Caco-2 (cell line): ENCODE measurements around the gene TBX10. TPM values are rescaled to one million over a fixed set of nuclear protein-coding genes. Genes with fewer than 3 reads are reported as not detected.

ENCODE experiments used
- BruUV-seq: library from RNA; stranded (reverse); fragments of 400-500 nt; replicated peaks from 2 replicates; lab custom pipeline; 2021; lab: Mats Ljungman, UMichigan
- CTCF ChIA-PET: fragments of 300-600 bp; sonication (Branson Sonifier 250); formaldehyde crosslinking; loops from one replicate; lab custom pipeline; 2022; ENCODE audit warnings: antibody characterized with exemption; lab: Charles Lee
- POLR2A ChIA-PET: fragments of 300-600 bp; sonication (Branson Sonifier 250); formaldehyde crosslinking; loops from one replicate; lab custom pipeline; 2022; ENCODE audit warnings: antibody characterized with exemption; lab: Charles Lee
- DNase-seq, 2 experiments: peaks; one replicate each; pipeline versions ENCODE4 v3.0.0 to v3.0.0-alpha.2; 2020 to 2022
- H3K27me3 ChIP-seq: replicated peaks from 2 replicates; pipeline ENCODE4 v1.6.0; 2011; ENCODE audit warnings: low read length; ENCODE audit not compliant: control insufficient read depth, insufficient read depth
- H3K36me3 ChIP-seq: 2 replicates; pipeline ENCODE4 v1.5.1; 2011; ENCODE audit warnings: low read length; ENCODE audit not compliant: control insufficient read depth, insufficient read depth
- H3K4me1 ChIP-seq: fragments of 250-450 bp; sonication (Bioruptor Pico); 2 replicates; pipeline ENCODE4 v1.5.1; 2020; ENCODE audit warnings: mild to moderate bottlenecking
- H3K4me3 ChIP-seq: 2 replicates; pipeline ENCODE4 v1.5.1; 2011; ENCODE audit warnings: low read depth, mild to moderate bottlenecking, control low read depth, low read length
- H3K9me3 ChIP-seq: fragments of 250-450 bp; sonication (Bioruptor Pico); 2 replicates; pipeline ENCODE4 v1.5.1; 2020; ENCODE audit warnings: mild to moderate bottlenecking, moderate library complexity
- H3K27ac Mint-ChIP-seq: one replicate; pipeline ENCODE4 v1.8.0; 2022; ENCODE audit warnings: mixed read lengths; ENCODE audit not compliant: unreplicated experiment
- H3K27me3 Mint-ChIP-seq: one replicate; pipeline ENCODE4 v1.8.0; 2022; ENCODE audit warnings: mixed read lengths; ENCODE audit not compliant: insufficient read depth, unreplicated experiment
- H3K36me3 Mint-ChIP-seq: one replicate; pipeline ENCODE4 v1.8.0; 2022; ENCODE audit warnings: mild to moderate bottlenecking, mixed read lengths; ENCODE audit not compliant: insufficient read depth, unreplicated experiment
- H3K4me1 Mint-ChIP-seq: one replicate; pipeline ENCODE4 v1.8.0; 2022; ENCODE audit warnings: low read depth, mixed read lengths; ENCODE audit not compliant: unreplicated experiment
- H3K4me3 Mint-ChIP-seq: one replicate; pipeline ENCODE4 v1.8.0; 2022; ENCODE audit warnings: mild to moderate bottlenecking, moderate library complexity, mixed read lengths; ENCODE audit not compliant: unreplicated experiment
- H3K9me3 Mint-ChIP-seq: one replicate; pipeline ENCODE4 v1.8.0; 2022; ENCODE audit warnings: mixed read lengths; ENCODE audit not compliant: unreplicated experiment
- intact Hi-C: fragments of 100-400 bp; cut with micrococcal nuclease; formaldehyde crosslinking; loops from one replicate; pipeline ENCODE4 v1.10.0; 2022; ENCODE audit not compliant: unreplicated experiment
- total RNA-seq: library from RNA; stranded (reverse); gene quantifications from 2 replicates; pipeline ENCODE4 v1.2.3, GENCODE V29; 2022
- TF ChIP-seq, protein P1 (sequence below), 2 experiments: fragments of 200-600 bp in 1 of 2; IDR thresholded peaks; 1 replicate in 1 of 2; 2 replicates in 1 of 2; pipeline versions ENCODE4 v1.5.1 to v1.8.0; 2011 to 2022; ENCODE audit warnings: antibody characterized with exemption in 1 of 2, control low read depth in 1 of 2, inconsistent platforms in 1 of 2, low read depth in 1 of 2, low read length in 1 of 2, mild to moderate bottlenecking in 1 of 2, moderate library complexity in 1 of 2; ENCODE audit not compliant: insufficient read depth in 1 of 2, severe bottlenecking in 1 of 2, unreplicated experiment in 1 of 2

Gene TBX10
- total RNA-seq, 1 experiment from 2014 or later = not detected

DNA sequence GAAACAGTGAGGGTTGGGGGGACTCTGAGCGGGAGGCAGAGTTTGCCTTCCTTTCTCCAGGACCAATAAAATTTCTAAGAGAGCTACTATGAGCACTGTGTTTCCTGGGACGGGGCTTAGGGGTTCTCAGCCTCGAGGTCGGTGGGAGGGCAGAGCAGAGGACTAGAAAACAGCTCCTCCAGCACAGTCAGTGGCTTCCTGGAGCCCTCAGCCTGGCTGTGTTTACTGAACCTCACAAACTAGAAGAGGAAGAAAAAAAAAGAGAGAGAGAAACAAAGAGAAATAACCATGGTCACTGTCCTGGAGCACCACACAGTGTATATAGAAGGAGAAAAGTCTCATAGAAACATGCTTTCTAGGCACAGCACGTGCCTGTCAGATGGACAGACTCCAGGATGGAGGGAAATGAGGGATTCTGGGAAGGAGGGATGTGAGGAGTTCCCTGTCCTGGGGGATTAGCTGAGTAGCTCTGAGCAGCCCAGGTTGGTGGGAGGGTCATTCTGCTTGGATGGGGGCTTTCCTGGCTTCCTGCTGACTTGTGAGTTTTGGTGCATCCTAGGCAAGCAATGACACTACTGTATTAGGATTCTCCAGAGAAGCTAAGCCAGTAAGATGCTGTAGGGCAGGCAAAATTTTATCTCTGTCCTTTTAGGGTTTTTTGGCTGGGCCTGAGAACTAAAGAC lies 52.9 kb downstream of the TBX10 start:
- H3K36me3 Mint-ChIP-seq = peaks cover 76% of the 10 kb centered on the region
- TF ChIP-seq, protein P1, sequence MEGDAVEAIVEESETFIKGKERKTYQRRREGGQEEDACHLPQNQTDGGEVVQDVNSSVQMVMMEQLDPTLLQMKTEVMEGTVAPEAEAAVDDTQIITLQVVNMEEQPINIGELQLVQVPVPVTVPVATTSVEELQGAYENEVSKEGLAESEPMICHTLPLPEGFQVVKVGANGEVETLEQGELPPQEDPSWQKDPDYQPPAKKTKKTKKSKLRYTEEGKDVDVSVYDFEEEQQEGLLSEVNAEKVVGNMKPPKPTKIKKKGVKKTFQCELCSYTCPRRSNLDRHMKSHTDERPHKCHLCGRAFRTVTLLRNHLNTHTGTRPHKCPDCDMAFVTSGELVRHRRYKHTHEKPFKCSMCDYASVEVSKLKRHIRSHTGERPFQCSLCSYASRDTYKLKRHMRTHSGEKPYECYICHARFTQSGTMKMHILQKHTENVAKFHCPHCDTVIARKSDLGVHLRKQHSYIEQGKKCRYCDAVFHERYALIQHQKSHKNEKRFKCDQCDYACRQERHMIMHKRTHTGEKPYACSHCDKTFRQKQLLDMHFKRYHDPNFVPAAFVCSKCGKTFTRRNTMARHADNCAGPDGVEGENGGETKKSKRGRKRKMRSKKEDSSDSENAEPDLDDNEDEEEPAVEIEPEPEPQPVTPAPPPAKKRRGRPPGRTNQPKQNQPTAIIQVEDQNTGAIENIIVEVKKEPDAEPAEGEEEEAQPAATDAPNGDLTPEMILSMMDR (IDR thresholded peaks at IDR 0.05; ENCODE audit: insufficient read depth in 1 of 2, low read depth in 1 of 2, low read length in 1 of 2, severe bottlenecking in 1 of 2, unreplicated experiment in 1 of 2) = no peak
- no peak overlapping the region for H3K4me3 ChIP-seq
- no peak overlapping the region for H3K27ac Mint-ChIP-seq
- no peaks in the 10 kb centered on the region for H3K27me3 ChIP-seq
- ChIA-PET POLR2A (interaction anchor here (1.3 kb wide), 1 partner anchor 44 kb away, joined by 3 read pairs; no protein-coding TSS in a partner anchor), CTCF (no interaction called here)
- H3K9me3 ChIP-seq = no peaks in the 10 kb centered on the region
- no TSS peak for BruUV-seq
- no peak for DNase-seq
- peaks cover 21% of the 10 kb centered on the region for H3K4me1 ChIP-seq
- peaks cover 33% of the 10 kb centered on the region for H3K4me1 Mint-ChIP-seq
- no peak overlapping the region for H3K4me3 Mint-ChIP-seq
- H3K36me3 ChIP-seq = peaks cover 19% of the 10 kb centered on the region
- no peaks in the 10 kb centered on the region for H3K9me3 Mint-ChIP-seq
- no peaks in the 10 kb centered on the region for H3K27me3 Mint-ChIP-seq
- intact Hi-C loops = loop anchor here (10.0 kb wide), 1 partner anchor 342 kb away; no protein-coding TSS in a partner anchor

DNA sequence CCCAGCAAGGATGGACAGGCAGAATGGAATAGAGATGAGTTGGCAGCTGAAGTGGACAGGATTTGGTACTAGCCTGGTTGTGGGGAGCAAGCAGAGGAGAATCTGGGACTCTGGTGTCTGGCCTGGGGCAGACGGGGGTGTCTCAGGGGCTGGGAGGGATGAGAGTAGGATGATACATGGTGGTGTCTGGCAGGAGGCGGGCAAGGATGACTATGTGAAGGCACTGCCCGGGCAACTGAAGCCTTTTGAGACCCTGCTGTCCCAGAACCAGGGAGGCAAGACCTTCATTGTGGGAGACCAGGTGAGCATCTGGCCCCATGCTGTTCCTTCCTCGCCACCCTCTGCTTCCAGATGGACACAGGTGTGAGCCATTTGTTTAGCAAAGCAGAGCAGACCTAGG lies 53.7 kb downstream of the TBX10 start:
- no peaks in the 10 kb centered on the region for H3K27me3 ChIP-seq
- ChIA-PET POLR2A (interaction anchor here (1.3 kb wide), 1 partner anchor 45 kb away, joined by 3 read pairs; no protein-coding TSS in a partner anchor), CTCF (no interaction called here)
- TF ChIP-seq, protein P1 (IDR thresholded peaks at IDR 0.05; ENCODE audit: insufficient read depth in 1 of 2, low read depth in 1 of 2, low read length in 1 of 2, severe bottlenecking in 1 of 2, unreplicated experiment in 1 of 2) = no peak
- H3K4me3 ChIP-seq = no peak overlapping the region
- intact Hi-C loops = loop anchor here (10.0 kb wide), 1 partner anchor 341 kb away; no protein-coding TSS in a partner anchor
- Mint-ChIP-seq H3K4me1 (peaks cover 40% of the 10 kb centered on the region), H3K27me3 (no peaks in the 10 kb centered on the region), H3K4me3 (peak overlapping the region; percentile 75), H3K36me3 (peaks cover 83% of the 10 kb centered on the region), H3K9me3 (no peaks in the 10 kb centered on the region), H3K27ac (no peak overlapping the region)
- no TSS peak for BruUV-seq
- no peaks in the 10 kb centered on the region for H3K9me3 ChIP-seq
- H3K4me1 ChIP-seq = peaks cover 24% of the 10 kb centered on the region
- no peak for DNase-seq
- peaks cover 19% of the 10 kb centered on the region for H3K36me3 ChIP-seq

DNA sequence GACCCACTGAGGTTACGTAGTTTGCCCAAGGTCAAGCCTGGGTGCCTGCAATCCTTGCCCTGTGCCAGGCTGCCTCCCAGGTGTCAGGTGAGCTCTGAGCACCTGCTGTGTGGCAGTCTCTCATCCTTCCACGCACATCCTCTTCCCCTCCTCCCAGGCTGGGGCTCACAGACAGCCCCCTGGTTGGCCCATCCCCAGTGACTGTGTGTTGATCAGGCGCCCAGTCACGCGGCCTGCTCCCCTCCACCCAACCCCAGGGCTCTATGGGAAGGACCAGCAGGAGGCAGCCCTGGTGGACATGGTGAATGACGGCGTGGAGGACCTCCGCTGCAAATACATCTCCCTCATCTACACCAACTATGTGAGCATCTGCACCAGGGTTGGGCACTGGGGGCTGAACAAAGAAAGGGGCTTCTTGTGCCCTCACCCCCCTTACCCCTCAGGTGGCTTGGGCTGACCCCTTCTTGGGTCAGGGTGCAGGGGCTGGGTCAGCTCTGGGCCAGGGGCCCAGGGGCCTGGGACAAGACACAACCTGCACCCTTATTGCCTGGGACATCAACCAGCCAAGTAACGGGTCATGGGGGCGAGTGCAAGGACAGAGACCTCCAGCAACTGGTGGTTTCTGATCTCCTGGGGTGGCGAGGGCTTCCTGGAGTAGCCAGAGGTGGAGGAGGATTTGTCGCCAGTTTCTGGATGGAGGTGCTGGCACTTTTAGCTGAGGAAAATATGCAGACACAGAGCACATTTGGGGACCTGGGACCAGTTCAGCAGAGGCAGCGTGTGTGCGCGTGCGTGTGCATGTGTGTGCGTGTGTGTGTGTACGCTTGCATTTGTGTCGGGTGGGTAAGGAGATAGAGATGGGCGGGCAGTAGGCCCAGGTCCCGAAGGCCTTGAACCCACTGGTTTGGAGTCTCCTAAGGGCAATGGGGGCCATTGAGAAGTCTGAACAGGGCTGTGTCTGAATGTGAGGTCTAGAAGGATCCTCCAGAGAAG lies 54.4 kb downstream of the TBX10 start:
- Mint-ChIP-seq H3K4me3 (peak overlapping the region; percentile 75), H3K27ac (peak overlapping the region; percentile 85), H3K36me3 (peaks cover 77% of the 10 kb centered on the region), H3K27me3 (no peaks in the 10 kb centered on the region), H3K9me3 (no peaks in the 10 kb centered on the region), H3K4me1 (peaks cover 47% of the 10 kb centered on the region)
- Histone ChIP-seq H3K36me3 (peaks cover 19% of the 10 kb centered on the region), H3K9me3 (no peaks in the 10 kb centered on the region), H3K4me1 (peaks cover 31% of the 10 kb centered on the region), H3K27me3 (no peaks in the 10 kb centered on the region), H3K4me3 (peak overlapping the region; percentile 87)
- TF ChIP-seq, protein P1 (IDR thresholded peaks at IDR 0.05; ENCODE audit: insufficient read depth in 1 of 2, low read depth in 1 of 2, low read length in 1 of 2, severe bottlenecking in 1 of 2, unreplicated experiment in 1 of 2) = no peak
- POLR2A ChIA-PET = interaction anchor here (1.3 kb wide), 1 partner anchor 45 kb away, joined by 3 read pairs; no protein-coding TSS in a partner anchor
- BruUV-seq = no TSS peak
- no peak for DNase-seq
- intact Hi-C loops = loop anchor here (5.0 to 10.0 kb wide), 2 partner anchors 233 to 340 kb away; partner anchors contain the start of gene POLD4
- CTCF ChIA-PET = interaction anchor here (1.6 kb wide), 2 partner anchors 28 to 45 kb away, joined by 7 to 10 read pairs; partner anchors contain the start of gene NUDT8
